Nucleus accumbens (tissue), 56 donors: ENCODE measurements around the gene CAPN10.

ENCODE experiments used
- DNase-seq, 56 donors: peaks; one replicate each; lab custom pipeline; 2025; lab: John Stamatoyannopoulos, UW

CAPN10 gene

GRCh38 chr2:240646176-240646899, 59.8 kb downstream of the CAPN10 start:
- no peak for DNase-seq

GRCh38 chr2:240646900-240647502, 60.5 kb downstream of the CAPN10 start:
- DNase-seq: no peak

DNA sequence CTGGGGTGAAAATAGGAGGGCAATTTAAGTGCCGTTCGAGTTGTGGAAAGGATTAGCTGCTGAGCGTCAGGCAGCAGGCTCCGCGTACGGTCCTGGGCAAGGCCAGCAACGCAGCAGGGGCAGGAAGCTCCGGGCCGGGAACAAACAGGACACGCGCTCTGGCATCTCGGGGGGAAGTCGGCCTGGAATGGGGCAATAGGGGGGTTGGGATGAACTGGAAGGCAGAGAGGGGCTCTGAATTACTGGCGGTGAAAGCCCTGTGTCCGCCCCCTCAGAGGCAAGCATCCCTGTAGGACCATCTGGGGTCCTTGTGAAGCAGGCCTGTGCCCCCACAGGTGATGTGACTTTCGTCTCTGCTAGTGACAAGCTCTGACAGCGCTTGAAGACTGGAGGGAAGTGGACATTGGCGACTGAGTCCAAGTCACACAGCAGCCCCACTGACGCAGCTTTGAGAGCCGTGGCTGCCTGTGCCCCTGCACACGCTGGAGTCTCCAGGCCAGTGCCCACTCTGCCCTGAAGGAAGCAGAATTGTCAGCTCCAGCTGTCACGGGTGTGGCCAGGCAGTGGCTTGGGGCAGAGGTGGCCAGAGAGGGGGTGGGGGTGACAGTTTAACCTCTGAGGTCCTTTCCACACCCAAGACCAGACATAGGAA, 61.1 kb downstream of the CAPN10 start:
- no peak for DNase-seq

GRCh38 chr2:240648155-240648649, 61.7 kb downstream of the CAPN10 start:
- DNase-seq: no peak
